Neural cell (in vitro differentiated cells): Measurements from ENCODE around the gene TAOK3. TPM values are rescaled to one million over a fixed set of nuclear protein-coding genes. Genes with fewer than 3 reads are reported as not detected.

Experiments
- H2AFZ ChIP-seq: fragments of 200-600, 300-800 bp; sonication (generic), shearing (Covaris generic); 2 replicates; pipeline ENCODE4 v1.6.0; 2014; ENCODE audit warnings: low read depth, mild to moderate bottlenecking, antibody characterized with exemption, low read length, moderate library complexity
- H3F3A ChIP-seq: fragments of 200-600 bp; shearing (Covaris generic); 2 replicates; pipeline ENCODE4 v1.6.1; 2016; ENCODE audit warnings: mild to moderate bottlenecking, moderate library complexity, mixed read lengths, antibody characterized with exemption, low read length; ENCODE audit not compliant: insufficient read depth, poor library complexity, severe bottlenecking
- H3K27ac ChIP-seq: fragments of 200-600, 300-800 bp; sonication (generic), shearing (Covaris generic); 2 replicates; pipeline ENCODE4 v1.5.1; 2014; ENCODE audit warnings: mild to moderate bottlenecking, low read length, moderate library complexity
- H3K27me3 ChIP-seq: fragments of 300-800, 200-600 bp; sonication (generic), shearing (Covaris generic); 2 replicates; pipeline ENCODE4 v1.6.0; 2014; ENCODE audit warnings: mild to moderate bottlenecking, low read depth, low read length, moderate library complexity; ENCODE audit not compliant: insufficient read depth
- H3K36me3 ChIP-seq: fragments of 300-800, 200-600 bp; sonication (generic), shearing (Covaris generic); 2 replicates; pipeline ENCODE4 v1.5.1; 2014; ENCODE audit warnings: mild to moderate bottlenecking, antibody characterized with exemption, low read length, moderate library complexity; ENCODE audit not compliant: insufficient read depth
- H3K4me2 ChIP-seq: fragments of 300-800, 200-600 bp; sonication (generic), shearing (Covaris generic); 2 replicates; pipeline ENCODE4 v1.6.0; 2014; ENCODE audit warnings: mild to moderate bottlenecking, low read length
- H3K4me3 ChIP-seq: fragments of 300-800, 200-600 bp; sonication (generic), shearing (Covaris generic); 2 replicates; pipeline ENCODE4 v1.5.1; 2014; ENCODE audit warnings: mild to moderate bottlenecking, low read length, moderate library complexity
- H3K79me2 ChIP-seq: fragments of 200-600 bp; shearing (Covaris generic); replicated peaks from 2 replicates; pipeline ENCODE4 v1.6.0; 2014; ENCODE audit warnings: mild to moderate bottlenecking, low read length, moderate library complexity; ENCODE audit not compliant: insufficient read depth
- H3K9ac ChIP-seq: fragments of 300-800, 200-600 bp; sonication (generic), shearing (Covaris generic); 2 replicates; pipeline ENCODE4 v1.6.1; 2016; ENCODE audit warnings: mild to moderate bottlenecking, low read length, mixed read lengths
- H3K9me2 ChIP-seq: fragments of 200-600 bp; shearing (Covaris generic); 2 replicates; pipeline ENCODE4 v1.6.1; 2016; ENCODE audit warnings: mild to moderate bottlenecking, low read length, mixed read lengths; ENCODE audit not compliant: insufficient read depth
- H3K9me3 ChIP-seq: fragments of 200-600, 300-800 bp; sonication (generic), shearing (Covaris generic); 2 replicates; pipeline ENCODE4 v1.6.1; 2016; ENCODE audit warnings: mild to moderate bottlenecking, mixed run types, low read length, moderate library complexity, mixed read lengths
- H4K20me1 ChIP-seq: fragments of 200-600 bp; shearing (Covaris generic); 2 replicates; pipeline ENCODE4 v1.6.1; 2016; ENCODE audit warnings: mild to moderate bottlenecking, mixed run types; ENCODE audit not compliant: insufficient read depth
- CTCF ChIP-seq: fragments of 450-650 bp; IDR thresholded peaks from 2 replicates; pipeline ENCODE4 v1.5.1; 2014; ENCODE audit warnings: antibody characterized with exemption, mild to moderate bottlenecking, moderate library complexity; ENCODE audit not compliant: poor library complexity, severe bottlenecking
- EP300 ChIP-seq: fragments of 450-650 bp; conservative IDR thresholded peaks from 2 replicates; pipeline ENCODE4 v1.6.1; 2014; ENCODE audit warnings: antibody characterized with exemption, mild to moderate bottlenecking, moderate library complexity; ENCODE audit not compliant: poor library complexity, severe bottlenecking
- EZH2 ChIP-seq: fragments of 200-600, 300-800 bp; shearing (Covaris generic), sonication (generic); IDR thresholded peaks from 2 replicates; pipeline ENCODE4 v1.6.1; 2014; ENCODE audit warnings: antibody characterized with exemption, low read length, borderline replicate concordance, mild to moderate bottlenecking; ENCODE audit not compliant: insufficient read depth, poor library complexity, severe bottlenecking
- MXI1 ChIP-seq: fragments of 450-650 bp; conservative IDR thresholded peaks from 2 replicates; pipeline ENCODE4 v1.6.1; 2014; ENCODE audit warnings: antibody characterized with exemption, mild to moderate bottlenecking; ENCODE audit not compliant: poor library complexity, severe bottlenecking
- POLR2AphosphoS5 ChIP-seq: IDR thresholded peaks from 2 replicates; pipeline ENCODE4 v1.6.1; 2012
- RAD21 ChIP-seq: fragments of 450-650 bp; conservative IDR thresholded peaks from 2 replicates; pipeline ENCODE4 v1.6.1; 2014; ENCODE audit warnings: antibody characterized with exemption, mild to moderate bottlenecking, moderate library complexity
- SMC3 ChIP-seq: fragments of 450-650 bp; conservative IDR thresholded peaks from 2 replicates; pipeline ENCODE4 v1.6.1; 2014; ENCODE audit warnings: antibody characterized with exemption, mild to moderate bottlenecking, moderate library complexity; ENCODE audit not compliant: poor library complexity
- TAF1 ChIP-seq: IDR thresholded peaks from 2 replicates; pipeline ENCODE4 v1.6.1; 2012; ENCODE audit warnings: low read depth
- polyA plus RNA-seq: library from polyadenylated mRNA; depleted of rRNA; stranded (reverse); fragments of >200 nt; gene quantifications from 2 replicates; pipeline ENCODE4 v1.2.3, GENCODE V29; 2014
- TF ChIP-seq, protein P1 (sequence below): IDR thresholded peaks from 2 replicates; pipeline ENCODE4 v1.6.1; 2012; ENCODE audit warnings: borderline replicate concordance

Gene TAOK3
- polyA plus RNA-seq, 1 donor from 2014 or later, result 148 TPM

DNA sequence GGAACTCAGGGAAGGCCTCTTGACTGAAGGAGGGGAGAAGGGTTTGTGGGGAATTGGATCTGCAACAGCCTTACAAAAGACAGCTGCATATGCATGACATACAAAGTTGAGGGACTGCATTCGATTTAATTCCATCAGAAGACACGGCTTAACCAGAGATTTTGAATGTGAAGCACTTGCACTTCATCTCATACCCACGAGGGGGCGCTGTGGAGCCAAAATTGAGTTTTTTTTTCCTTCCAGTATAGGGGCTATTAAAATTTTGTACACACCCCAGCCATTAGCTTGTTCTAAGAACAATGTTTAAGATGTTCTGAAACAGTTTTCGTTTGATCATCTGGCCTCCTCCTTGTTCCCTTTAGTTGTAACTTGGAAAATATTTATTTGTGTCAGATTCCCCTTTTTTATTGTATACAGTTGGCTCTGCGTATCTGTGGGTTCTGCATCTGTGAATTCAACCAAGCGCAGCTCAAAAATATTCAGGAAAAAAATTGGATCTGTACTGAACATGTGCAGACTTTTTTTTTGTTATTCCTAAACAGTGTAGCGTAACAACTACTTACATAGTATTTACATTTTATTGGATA is 5.3 kb upstream of the TAOK3 start:
- Histone ChIP-seq H3F3A (no peaks in the 10 kb centered on the region), H3K9ac (peak overlapping the region; percentile 79), H3K27ac (no peak overlapping the region), H3K9me3 (no peaks in the 10 kb centered on the region), H3K4me3 (peak overlapping the region; percentile 92), H3K4me2 (peak overlapping the region; percentile 62), H3K36me3 (no peaks in the 10 kb centered on the region), H2AFZ (no peak overlapping the region), H3K79me2 (peaks cover 21% of the 10 kb centered on the region), H4K20me1 (peaks cover 2% of the 10 kb centered on the region), H3K9me2 (no peaks in the 10 kb centered on the region), H3K27me3 (no peaks in the 10 kb centered on the region)
- TF ChIP-seq, protein P1, sequence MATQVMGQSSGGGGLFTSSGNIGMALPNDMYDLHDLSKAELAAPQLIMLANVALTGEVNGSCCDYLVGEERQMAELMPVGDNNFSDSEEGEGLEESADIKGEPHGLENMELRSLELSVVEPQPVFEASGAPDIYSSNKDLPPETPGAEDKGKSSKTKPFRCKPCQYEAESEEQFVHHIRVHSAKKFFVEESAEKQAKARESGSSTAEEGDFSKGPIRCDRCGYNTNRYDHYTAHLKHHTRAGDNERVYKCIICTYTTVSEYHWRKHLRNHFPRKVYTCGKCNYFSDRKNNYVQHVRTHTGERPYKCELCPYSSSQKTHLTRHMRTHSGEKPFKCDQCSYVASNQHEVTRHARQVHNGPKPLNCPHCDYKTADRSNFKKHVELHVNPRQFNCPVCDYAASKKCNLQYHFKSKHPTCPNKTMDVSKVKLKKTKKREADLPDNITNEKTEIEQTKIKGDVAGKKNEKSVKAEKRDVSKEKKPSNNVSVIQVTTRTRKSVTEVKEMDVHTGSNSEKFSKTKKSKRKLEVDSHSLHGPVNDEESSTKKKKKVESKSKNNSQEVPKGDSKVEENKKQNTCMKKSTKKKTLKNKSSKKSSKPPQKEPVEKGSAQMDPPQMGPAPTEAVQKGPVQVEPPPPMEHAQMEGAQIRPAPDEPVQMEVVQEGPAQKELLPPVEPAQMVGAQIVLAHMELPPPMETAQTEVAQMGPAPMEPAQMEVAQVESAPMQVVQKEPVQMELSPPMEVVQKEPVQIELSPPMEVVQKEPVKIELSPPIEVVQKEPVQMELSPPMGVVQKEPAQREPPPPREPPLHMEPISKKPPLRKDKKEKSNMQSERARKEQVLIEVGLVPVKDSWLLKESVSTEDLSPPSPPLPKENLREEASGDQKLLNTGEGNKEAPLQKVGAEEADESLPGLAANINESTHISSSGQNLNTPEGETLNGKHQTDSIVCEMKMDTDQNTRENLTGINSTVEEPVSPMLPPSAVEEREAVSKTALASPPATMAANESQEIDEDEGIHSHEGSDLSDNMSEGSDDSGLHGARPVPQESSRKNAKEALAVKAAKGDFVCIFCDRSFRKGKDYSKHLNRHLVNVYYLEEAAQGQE, result no peak
- TF ChIP-seq EZH2, result no peak
- TF ChIP-seq MXI1, result no peak
- no peak for TF ChIP-seq POLR2AphosphoS5
- peak; percentile 91 for TF ChIP-seq CTCF
- TF ChIP-seq SMC3, result peak; percentile 87
- TF ChIP-seq RAD21, result peak; percentile 79
- TF ChIP-seq EP300, result no peak
- TF ChIP-seq TAF1, result no peak

DNA sequence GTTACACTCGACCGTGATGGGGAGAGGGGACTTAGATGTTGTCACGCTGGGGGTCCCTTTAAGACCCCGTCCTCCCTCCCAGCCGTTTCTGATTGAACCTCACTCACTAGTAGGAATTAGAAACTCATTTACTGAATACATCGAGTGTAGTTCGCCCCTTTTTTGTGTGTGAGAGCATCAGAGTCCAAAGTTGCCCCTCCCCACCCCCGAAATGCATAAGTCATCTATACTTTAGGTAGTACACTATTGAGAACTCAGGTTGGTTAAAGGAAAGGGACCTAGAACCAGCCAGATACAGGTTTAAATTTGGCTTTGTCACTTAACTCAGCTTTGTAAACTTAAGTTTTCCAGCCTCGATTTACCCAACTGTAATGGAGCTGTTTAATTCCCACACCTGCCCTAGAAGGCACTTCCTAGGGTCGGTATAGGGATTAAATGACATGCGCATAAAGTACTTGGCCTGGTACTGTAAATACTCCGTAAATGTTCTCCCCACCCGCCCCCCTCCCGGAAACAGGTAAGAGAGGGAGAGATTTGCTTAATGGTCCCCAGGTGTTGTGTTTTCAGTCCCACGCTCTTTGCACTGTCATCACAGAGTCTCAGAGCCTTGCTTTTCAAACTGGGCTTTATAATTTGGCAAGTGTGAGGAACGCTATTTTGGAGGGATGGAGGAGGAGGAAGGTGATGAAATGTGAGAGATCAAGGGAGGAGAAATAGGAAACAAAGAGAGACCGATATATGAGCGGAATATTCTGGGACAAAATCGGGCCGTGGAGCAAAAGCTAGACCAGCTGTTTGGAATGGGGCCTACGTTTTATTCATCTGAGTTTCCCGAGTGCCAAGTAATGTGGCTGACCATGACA is 4.5 kb upstream of the TAOK3 start:
- no peaks in the 10 kb centered on the region for H3K27me3 ChIP-seq

More for the DNA sequence above, 4.5 kb upstream of the TAOK3 start:
- Histone ChIP-seq H3K79me2 (peaks cover 21% of the 10 kb centered on the region), H4K20me1 (peaks cover 2% of the 10 kb centered on the region), H3K9me3 (no peaks in the 10 kb centered on the region), H3F3A (no peaks in the 10 kb centered on the region), H3K9me2 (no peaks in the 10 kb centered on the region), H3K9ac (peak overlapping the region; percentile 79), H3K4me3 (peak overlapping the region; percentile 92), H3K4me2 (peak overlapping the region; percentile 62), H3K36me3 (no peaks in the 10 kb centered on the region), H3K27ac (no peak overlapping the region), H2AFZ (no peak overlapping the region)
- TF ChIP-seq EP300, result no peak
- TF ChIP-seq CTCF, result no peak
- TF ChIP-seq, protein P1, result no peak
- no peak for TF ChIP-seq TAF1
- no peak for TF ChIP-seq EZH2
- no peak for TF ChIP-seq RAD21
- TF ChIP-seq SMC3, result no peak
- no peak for TF ChIP-seq MXI1
- no peak for TF ChIP-seq POLR2AphosphoS5
